Mesendoderm (in vitro differentiated cells): ENCODE data around the gene ACTN1.

Source experiments
- DNase-seq: peaks from one replicate; pipeline ENCODE4 v3.0.0; 2013
- H2AK5ac ChIP-seq: 2 replicates; pipeline ENCODE4 v1.6.1; 2013; ENCODE audit warnings: low read length, inconsistent platforms
- H2BK120ac ChIP-seq: 2 replicates; pipeline ENCODE4 v1.6.1; 2013; ENCODE audit warnings: low read depth, mild to moderate bottlenecking, low read length, moderate library complexity, mixed read lengths
- H2BK15ac ChIP-seq: replicated peaks from 2 replicates; pipeline ENCODE4 v1.6.1; 2013; ENCODE audit warnings: low read depth, mild to moderate bottlenecking, moderate library complexity
- H2BK5ac ChIP-seq: 2 replicates; pipeline ENCODE4 v1.6.1; 2013; ENCODE audit warnings: low read length, inconsistent platforms
- H3K18ac ChIP-seq: 2 replicates; pipeline ENCODE4 v1.6.1; 2013; ENCODE audit warnings: mild to moderate bottlenecking, low read length, mixed read lengths
- H3K23ac ChIP-seq: one replicate; pipeline ENCODE4 v1.6.1; 2013; ENCODE audit warnings: low read length
- H3K27ac ChIP-seq: 2 replicates; pipeline ENCODE4 v1.5.1; 2013; ENCODE audit warnings: low read depth, mild to moderate bottlenecking, inconsistent platforms, low read length, moderate library complexity
- H3K27me3 ChIP-seq: 2 replicates; pipeline ENCODE4 v1.6.1; 2013; ENCODE audit warnings: low read length, control low read depth, mild to moderate bottlenecking, inconsistent platforms; ENCODE audit not compliant: insufficient read depth, poor library complexity
- H3K36me3 ChIP-seq: 2 replicates; pipeline ENCODE4 v1.6.1; 2013; ENCODE audit warnings: low read length, inconsistent platforms; ENCODE audit not compliant: control insufficient read depth, insufficient read depth
- H3K4ac ChIP-seq: one replicate; pipeline ENCODE4 v1.6.1; 2013; ENCODE audit warnings: low read depth, mild to moderate bottlenecking, low read length, moderate library complexity
- H3K4me1 ChIP-seq: 2 replicates; pipeline ENCODE4 v1.6.1; 2013; ENCODE audit warnings: low read depth, low read length, inconsistent platforms; ENCODE audit not compliant: control insufficient read depth
- H3K4me2 ChIP-seq: 2 replicates; pipeline ENCODE4 v1.6.1; 2013; ENCODE audit warnings: low read length
- H3K4me3 ChIP-seq: 2 replicates; pipeline ENCODE4 v1.5.1; 2013; ENCODE audit warnings: mild to moderate bottlenecking, low read length
- H3K56ac ChIP-seq: one replicate; pipeline ENCODE4 v1.6.1; 2013; ENCODE audit warnings: low read length
- H3K79me1 ChIP-seq: 2 replicates; pipeline ENCODE4 v1.6.1; 2013; ENCODE audit warnings: low read length, inconsistent platforms
- H3K79me2 ChIP-seq: 2 replicates; pipeline ENCODE4 v1.6.1; 2013; ENCODE audit warnings: mild to moderate bottlenecking, low read length; ENCODE audit not compliant: control insufficient read depth, insufficient read depth
- H3K9ac ChIP-seq: 2 replicates; pipeline ENCODE4 v1.6.1; 2013; ENCODE audit warnings: low read length, inconsistent platforms
- H4K5ac ChIP-seq: one replicate; pipeline ENCODE4 v1.6.1; 2013; ENCODE audit warnings: low read length
- H4K8ac ChIP-seq: one replicate; pipeline ENCODE4 v1.6.1; 2013; ENCODE audit warnings: low read depth, mild to moderate bottlenecking, control low read depth, low read length, moderate library complexity
- WGBS: extraction: QIAGEN DNeasy Blood & Tissue Kit; methylation state at CpG from one replicate; pipeline ENCODE4 v1.1.7; 2013; ENCODE audit warnings: low lambda C conversion rate, missing lambda C conversion rate; ENCODE audit not compliant: insufficient coverage; ENCODE audit errors: extremely low coverage; 5-methylcytosine and 5-hydroxymethylcytosine counted together

The ACTN1 gene

DNA sequence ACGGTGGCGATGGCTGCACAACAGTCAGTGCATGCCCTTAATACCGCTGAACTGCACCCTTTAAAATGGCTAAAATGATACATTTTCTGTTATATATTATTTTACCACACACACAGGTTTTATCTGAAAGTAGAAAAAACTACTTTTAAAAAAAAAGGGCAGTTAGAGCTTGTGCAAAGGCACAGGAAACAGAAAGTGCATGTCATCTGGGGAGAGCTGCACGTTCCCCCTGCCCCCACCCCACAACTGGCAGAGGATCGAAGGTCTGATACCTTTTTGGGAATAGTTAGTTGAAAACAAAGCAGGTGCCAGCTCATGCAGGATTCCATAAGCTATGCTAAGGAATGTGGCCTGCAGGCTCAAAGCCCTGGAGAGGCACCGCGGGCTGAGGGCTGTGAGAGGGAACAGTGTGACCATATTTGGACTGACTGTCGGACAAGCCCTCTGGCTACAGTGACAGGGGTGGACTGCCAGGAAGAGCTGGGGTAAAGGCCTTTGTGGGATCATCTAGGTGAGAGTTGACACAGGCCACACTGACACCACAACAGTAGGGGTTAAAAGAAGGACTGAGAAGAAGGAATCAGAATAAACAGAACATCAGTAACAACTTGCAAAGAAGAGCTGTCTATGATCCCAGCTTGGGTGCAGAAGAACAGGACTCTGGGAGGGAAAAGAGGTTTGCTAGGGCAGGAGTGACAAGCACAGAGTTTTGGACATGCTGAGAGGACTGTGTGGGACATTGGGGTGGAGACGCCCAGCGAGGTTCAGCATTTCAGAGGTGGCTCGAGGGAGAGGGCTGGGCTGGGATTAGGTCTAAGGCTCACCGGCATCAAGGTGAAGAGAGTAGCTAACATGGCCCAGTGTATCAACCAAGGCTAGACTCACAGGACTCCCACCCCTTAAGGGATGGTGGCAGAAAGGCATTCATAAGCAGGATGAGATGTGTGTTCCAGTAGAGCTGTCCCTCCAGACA, 54.6 kb downstream of the ACTN1 start:
- peak; percentile 85 for DNase-seq
- no peak overlapping the region for H4K8ac ChIP-seq
- no peak overlapping the region for H3K18ac ChIP-seq
- H2AK5ac ChIP-seq: no peak overlapping the region
- H3K4me1 ChIP-seq: peaks cover 10% of the 10 kb centered on the region
- no peak overlapping the region for H3K23ac ChIP-seq
- peaks cover 44% of the 10 kb centered on the region for H3K79me1 ChIP-seq
- H2BK5ac ChIP-seq: no peak overlapping the region
- H3K4me3 ChIP-seq: no peak overlapping the region
- peaks cover 11% of the 10 kb centered on the region for H3K36me3 ChIP-seq
- H3K4me2 ChIP-seq: no peak overlapping the region
- peaks cover 62% of the 10 kb centered on the region for H3K79me2 ChIP-seq
- WGBS: no CpG with 5 or more reads among the region's 12 CpGs
- no peak overlapping the region for H3K4ac ChIP-seq
- H2BK15ac ChIP-seq: no peak overlapping the region
- no peak overlapping the region for H3K56ac ChIP-seq
- H3K9ac ChIP-seq: no peak overlapping the region
- H3K27ac ChIP-seq: peak overlapping the region; percentile 34
- H4K5ac ChIP-seq: no peak overlapping the region
- no peak overlapping the region for H2BK120ac ChIP-seq
- H3K27me3 ChIP-seq: no peaks in the 10 kb centered on the region

- Histone ChIP-seq H3K23ac (no peak overlapping the region), H3K36me3 (peaks cover 14% of the 10 kb centered on the region), H3K79me2 (peaks cover 49% of the 10 kb centered on the region), H3K27me3 (no peaks in the 10 kb centered on the region), H3K4me2 (no peak overlapping the region), H3K4me1 (peaks cover 10% of the 10 kb centered on the region), H4K8ac (no peak overlapping the region), H2BK5ac (no peak overlapping the region), H3K4ac (no peak overlapping the region), H3K18ac (no peak overlapping the region), H3K9ac (peak overlapping the region; percentile 35), H2BK120ac (no peak overlapping the region), H3K4me3 (no peak overlapping the region), H3K27ac (no peak overlapping the region), H2BK15ac (no peak overlapping the region), H3K79me1 (peaks cover 40% of the 10 kb centered on the region), H2AK5ac (no peak overlapping the region), H4K5ac (no peak overlapping the region), H3K56ac (no peak overlapping the region)
- no peak for DNase-seq
- WGBS: no CpG with 5 or more reads among the region's 7 CpGs
Observed at GRCh38 chr14:68922886-68923285, 56.2 kb downstream of the ACTN1 start.

DNA sequence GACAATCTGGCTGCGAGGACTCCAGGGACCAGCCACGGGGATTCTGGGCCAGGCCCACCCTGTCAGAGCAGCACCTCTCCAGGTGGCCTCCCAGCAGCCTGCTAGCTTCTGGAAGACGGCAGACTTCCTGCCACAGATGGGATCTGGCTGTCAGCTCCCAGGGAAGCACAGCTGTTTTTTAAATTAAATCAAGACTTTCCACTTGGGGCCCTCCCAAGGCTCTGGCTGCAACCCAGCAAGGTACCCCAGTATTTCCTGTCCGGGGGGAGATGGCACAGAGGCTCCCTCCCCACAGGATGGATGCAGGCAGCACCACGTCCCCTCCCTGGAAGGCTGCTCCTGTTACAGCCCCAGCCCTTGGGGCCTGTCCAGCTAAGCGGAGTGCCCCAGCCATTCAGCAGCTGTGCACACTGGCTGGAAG, 56.9 kb downstream of the ACTN1 start:
- H2BK120ac ChIP-seq: no peak overlapping the region
- H4K8ac ChIP-seq: no peak overlapping the region
- H2BK15ac ChIP-seq: no peak overlapping the region
- peaks cover 10% of the 10 kb centered on the region for H3K4me1 ChIP-seq
- H3K4ac ChIP-seq: no peak overlapping the region
- H3K18ac ChIP-seq: no peak overlapping the region
- H4K5ac ChIP-seq: no peak overlapping the region
- no peak for DNase-seq
- H2BK5ac ChIP-seq: no peak overlapping the region
- H2AK5ac ChIP-seq: no peak overlapping the region
- H3K23ac ChIP-seq: no peak overlapping the region
- peak overlapping the region; percentile 17 for H3K56ac ChIP-seq
- H3K4me3 ChIP-seq: no peak overlapping the region
- peaks cover 36% of the 10 kb centered on the region for H3K79me1 ChIP-seq
- WGBS: no CpG with 5 or more reads among the region's 6 CpGs
- peaks cover 14% of the 10 kb centered on the region for H3K36me3 ChIP-seq
- no peak overlapping the region for H3K4me2 ChIP-seq
- peak overlapping the region; percentile 35 for H3K9ac ChIP-seq
- no peaks in the 10 kb centered on the region for H3K27me3 ChIP-seq
- peaks cover 42% of the 10 kb centered on the region for H3K79me2 ChIP-seq
- peak overlapping the region; percentile 17 for H3K27ac ChIP-seq

GRCh38 chr14:68921666-68922065, 57.4 kb downstream of the ACTN1 start:
- no peak overlapping the region for H2AK5ac ChIP-seq
- no peak overlapping the region for H3K4ac ChIP-seq
- no peak overlapping the region for H3K23ac ChIP-seq
- no peak overlapping the region for H3K4me2 ChIP-seq
- no peak overlapping the region for H3K18ac ChIP-seq
- no peak overlapping the region for H3K4me3 ChIP-seq
- H3K79me1 ChIP-seq: peaks cover 36% of the 10 kb centered on the region
- no peak overlapping the region for H2BK5ac ChIP-seq
- no peak overlapping the region for H4K8ac ChIP-seq
- no peak overlapping the region for H4K5ac ChIP-seq
- H3K27me3 ChIP-seq: no peaks in the 10 kb centered on the region
- H3K4me1 ChIP-seq: peaks cover 10% of the 10 kb centered on the region
- H3K27ac ChIP-seq: no peak overlapping the region
- no peak overlapping the region for H3K9ac ChIP-seq
- H3K79me2 ChIP-seq: peaks cover 37% of the 10 kb centered on the region
- H2BK15ac ChIP-seq: no peak overlapping the region
- no peak overlapping the region for H3K56ac ChIP-seq
- peak; percentile 71 for DNase-seq
- no peak overlapping the region for H2BK120ac ChIP-seq
- peaks cover 14% of the 10 kb centered on the region for H3K36me3 ChIP-seq

DNA sequence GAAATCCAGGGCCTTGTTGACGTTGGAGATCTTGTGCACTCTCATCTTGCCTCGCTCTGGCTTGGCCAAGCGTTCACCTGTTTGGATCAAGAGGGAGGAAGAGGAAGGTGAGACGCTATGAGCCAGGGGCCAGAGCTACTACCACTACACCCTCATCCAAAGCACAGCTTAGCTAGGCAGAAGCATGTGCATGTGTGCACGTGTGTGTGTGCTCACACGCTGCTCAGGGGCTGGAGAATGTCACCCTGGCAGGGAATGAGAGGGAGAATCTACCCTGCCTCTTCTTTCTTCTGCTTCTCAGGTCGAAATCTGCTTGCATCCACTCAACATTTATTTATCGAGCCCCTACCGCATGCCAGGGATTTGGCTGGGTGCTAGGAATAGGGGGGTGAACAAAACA, 58.1 kb downstream of the ACTN1 start:
- no CpG with 5 or more reads among the region's 9 CpGs for WGBS
- Histone ChIP-seq H3K27ac (no peak overlapping the region), H3K9ac (no peak overlapping the region), H4K5ac (no peak overlapping the region), H3K4ac (no peak overlapping the region), H3K79me1 (peaks cover 37% of the 10 kb centered on the region), H3K27me3 (no peaks in the 10 kb centered on the region), H3K36me3 (peaks cover 14% of the 10 kb centered on the region), H4K8ac (no peak overlapping the region), H3K4me2 (no peak overlapping the region), H3K4me1 (peaks cover 10% of the 10 kb centered on the region), H3K23ac (no peak overlapping the region), H2BK5ac (no peak overlapping the region), H2AK5ac (no peak overlapping the region), H3K4me3 (no peak overlapping the region), H3K56ac (no peak overlapping the region), H3K18ac (no peak overlapping the region), H2BK120ac (no peak overlapping the region), H3K79me2 (peaks cover 33% of the 10 kb centered on the region), H2BK15ac (no peak overlapping the region)
- DNase-seq: no peak
